Cardiac fibroblast (primary cell): ENCODE data around the gene TMEM164.

Source experiments
- DNase-seq, 2 donors: peaks; one replicate each; pipeline versions ENCODE4 v3.0.0 to v3.0.0-alpha.2; 2010; ENCODE audit warnings: low read depth in 2 of 2
- H3K4me3 ChIP-seq, 2 donors: replicated peaks in 1 of 2; 1 replicate in 1 of 2; 2 replicates in 1 of 2; pipeline ENCODE4 v1.5.1; 2011; ENCODE audit warnings: low read depth in 2 of 2, low read length in 2 of 2, mild to moderate bottlenecking in 2 of 2, moderate library complexity in 1 of 2
- CTCF ChIP-seq: IDR thresholded peaks from one replicate; pipeline ENCODE4 v1.5.1; 2011; ENCODE audit warnings: low read depth, mild to moderate bottlenecking, low read length, inconsistent platforms

TMEM164 gene

GRCh38 chrX:110002300-110003166, at the start of gene TMEM164:
Gene TMEM164 (plus strand): TSS chrX:110003114. CDS start chrX:110003775, 661 bp downstream.
- TF ChIP-seq CTCF = no peak
- DNase-seq = peak; percentile 74 to 89

GRCh38 chrX:109954333-109954732, 48.6 kb upstream of the TMEM164 start:
- no peak overlapping the region for H3K4me3 ChIP-seq
- no peak for TF ChIP-seq CTCF
- peak; percentile 59 to 76 for DNase-seq

More at GRCh38 chrX:110002300-110003166, at the start of gene TMEM164:
- H3K4me3 ChIP-seq = peak within 1 kb of the TSS; percentile 69 to 71

- TF ChIP-seq CTCF = no peak
- H3K4me3 ChIP-seq = no peak overlapping the region
- no peak for DNase-seq
Measured at GRCh38 chrX:109954955-109955354, 48.0 kb upstream of the TMEM164 start.

- H3K4me3 ChIP-seq = no peak overlapping the region
- no peak for DNase-seq
- TF ChIP-seq CTCF = no peak
Measured at GRCh38 chrX:109958266-109958665, 44.6 kb upstream of the TMEM164 start.

- no peak for TF ChIP-seq CTCF
- H3K4me3 ChIP-seq = no peak overlapping the region
- no peak for DNase-seq
Measured at GRCh38 chrX:109959356-109959871, 43.5 kb upstream of the TMEM164 start.

GRCh38 chrX:109964390-109964789, 38.5 kb upstream of the TMEM164 start:
- DNase-seq = no peak
- no peak for TF ChIP-seq CTCF
- no peak overlapping the region for H3K4me3 ChIP-seq

GRCh38 chrX:109966246-109966645, 36.7 kb upstream of the TMEM164 start:
- no peak for TF ChIP-seq CTCF
- no peak overlapping the region for H3K4me3 ChIP-seq
- peak; percentile 40 to 49 for DNase-seq
